K562 (cell line): ENCODE measurements around the gene CHPF2. TPM values are rescaled to one million over a fixed set of nuclear protein-coding genes. Genes with fewer than 3 reads are reported as not detected.
A peak's percentile ranks its signal among the peaks of the same experiment; 100 is the strongest.

Experiments
- CEBPB ChIP-seq: fragments of 450-650 bp; IDR thresholded peaks from 2 replicates; pipeline ENCODE4 v1.6.1; 2016; ENCODE audit warnings: missing genetic modification characterization, missing compliant biosample characterization
- COPS2 ChIP-seq: fragments of 450-650 bp; conservative IDR thresholded peaks from 2 replicates; pipeline ENCODE4 v1.6.1; 2016; ENCODE audit warnings: mild to moderate bottlenecking, moderate library complexity
- CTBP1 ChIP-seq: fragments of 450-650 bp; IDR thresholded peaks from 2 replicates; pipeline ENCODE4 v1.6.1; 2016; ENCODE audit warnings: borderline replicate concordance
- CXXC5 ChIP-seq: fragments of 250-450 bp; sonication (Bioruptor Pico); IDR thresholded peaks from 2 replicates; pipeline ENCODE4 v1.8.0; 2022; ENCODE audit warnings: inconsistent platforms, mild to moderate bottlenecking, moderate library complexity
- E2F3 ChIP-seq: fragments of 250-450 bp; sonication (Bioruptor Pico); IDR thresholded peaks from 2 replicates; pipeline ENCODE4 v1.4.0; 2020; ENCODE audit warnings: mild to moderate bottlenecking
- KLF13 ChIP-seq: fragments of 450-650 bp; IDR thresholded peaks from 2 replicates; pipeline ENCODE4 v1.6.1; 2016; ENCODE audit warnings: missing genetic modification characterization, low read depth, mild to moderate bottlenecking, missing compliant biosample characterization, moderate library complexity, borderline replicate concordance
- LEF1 ChIP-seq: fragments of 450-650 bp; IDR thresholded peaks from 2 replicates; pipeline ENCODE4 v1.6.1; 2016; ENCODE audit warnings: mild to moderate bottlenecking
- MTF1 ChIP-seq: fragments of 250-450 bp; sonication (Bioruptor Pico); IDR thresholded peaks from 2 replicates; pipeline ENCODE4 v1.9.0; 2021; ENCODE audit warnings: moderate library complexity, mild to moderate bottlenecking, inconsistent platforms, borderline replicate concordance
- NCOA1 ChIP-seq: fragments of 450-650 bp; IDR thresholded peaks from 2 replicates; pipeline ENCODE4 v1.6.1; 2016; ENCODE audit warnings: low read depth
- NR2C2 ChIP-seq, 2 experiments: fragments of 200-800 bp in 1 of 2; sonication (Bioruptor generic) in 1 of 2; sonication (generic) in 1 of 2; formaldehyde crosslinking in 1 of 2; IDR thresholded peaks; 2 replicates each; pipeline versions ENCODE4 v1.6.1 to v1.8.0; 2016 to 2022; ENCODE audit warnings: mild to moderate bottlenecking in 1 of 2, missing compliant biosample characterization in 1 of 2, missing genetic modification characterization in 1 of 2, missing genetic modification reagents in 1 of 2
- PHTF2 ChIP-seq: fragments of 250-450 bp; sonication (Bioruptor Pico); IDR thresholded peaks from 2 replicates; pipeline ENCODE4 v1.5.0; 2021; ENCODE audit warnings: mild to moderate bottlenecking
- SLC30A9 ChIP-seq: fragments of 250-450 bp; sonication (Bioruptor Pico); IDR thresholded peaks from 2 replicates; pipeline ENCODE4 v1.8.0; 2022; ENCODE audit warnings: mild to moderate bottlenecking, moderate library complexity
- SMC3 ChIP-seq: conservative IDR thresholded peaks from 2 replicates; pipeline ENCODE4 v1.6.1; 2011; ENCODE audit warnings: low read depth, low read length, improper control_type of control experiment; ENCODE audit not compliant: insufficient read depth
- ZFX ChIP-seq: sonication (generic); formaldehyde crosslinking; IDR thresholded peaks from 2 replicates; pipeline ENCODE4 v1.8.0; 2022; ENCODE audit warnings: mild to moderate bottlenecking, missing genetic modification reagents, moderate library complexity
- ZNF23 ChIP-seq: fragments of 250-450 bp; sonication (Bioruptor Pico); IDR thresholded peaks from 2 replicates; pipeline ENCODE4 v1.4.0; 2020; ENCODE audit warnings: mild to moderate bottlenecking
- ZNF347 ChIP-seq: fragments of 450-650 bp; formaldehyde crosslinking; IDR thresholded peaks from 2 replicates; pipeline ENCODE4 v1.4.0; 2020; ENCODE audit warnings: low read depth, mild to moderate bottlenecking, moderate library complexity
- ZNF583 ChIP-seq: fragments of 250-450 bp; sonication (Bioruptor Pico); IDR thresholded peaks from 2 replicates; pipeline ENCODE4 v1.4.0; 2020
- ZSCAN32 ChIP-seq: fragments of 450-650 bp; formaldehyde crosslinking; IDR thresholded peaks from 2 replicates; pipeline ENCODE4 v1.4.0; 2020; ENCODE audit warnings: mild to moderate bottlenecking, moderate library complexity
- polyA plus RNA-seq, 8 experiments: library from polyadenylated mRNA; depleted of rRNA in 4 of 8; stranded (reverse) in 5 of 8; unstranded in 3 of 8; fragments of >200 nt; fragmentation: Nextera tagmentation in 2 of 8; fragmentation: Illumina TruSeq in 1 of 8; extraction: Ambion mirVana in 2 of 8; extraction: Trizol in 1 of 8; gene quantifications; 2 replicates each; pipeline versions ENCODE4 v1.2.1 to v1.2.3, GENCODE V29; 2011 to 2014; ENCODE audit warnings: inconsistent platforms in 1 of 8, missing spikeins in 1 of 8
- total RNA-seq, 7 experiments: library from RNA; depleted of rRNA in 6 of 7; stranded (reverse); fragments of >200 nt in 6 of 7; fragmentation: Illumina TruSeq in 2 of 7; extraction: Trizol in 2 of 7; gene quantifications; 2 replicates each; pipeline versions ENCODE4 v1.2.1 to v1.2.3, GENCODE V29; 2011 to 2021; ENCODE audit warnings: low replicate concordance in 1 of 7
- TF ChIP-seq, protein P1 (sequence below): IDR thresholded peaks from 3 replicates; pipeline ENCODE4 v1.6.1; 2011; ENCODE audit warnings: borderline replicate concordance, mild to moderate bottlenecking, moderate library complexity; ENCODE audit not compliant: insufficient read length; ENCODE audit errors: extremely low read depth
- TF ChIP-seq, protein P2 (sequence below): fragments of 200-800 bp; sonication (Bioruptor generic); IDR thresholded peaks from 2 replicates; pipeline ENCODE4 v1.6.1; 2017; ENCODE audit warnings: missing genetic modification characterization, missing compliant biosample characterization
- TF ChIP-seq, protein P3 (sequence below), 2 experiments: fragments of 450-650 bp in 1 of 2; sonication (generic) in 1 of 2; formaldehyde crosslinking in 1 of 2; IDR thresholded peaks in 1 of 2; conservative IDR thresholded peaks in 1 of 2; 2 replicates each; pipeline versions ENCODE4 v1.6.1 to v1.8.1; 2016 to 2023; ENCODE audit warnings: mild to moderate bottlenecking in 2 of 2, moderate library complexity in 2 of 2, inconsistent platforms in 1 of 2, missing genetic modification reagents in 1 of 2

The CHPF2 gene
- total and polyA plus RNA-seq, 9 of the 15 experiments (the other 6 are each of a cell fraction or from before 2014, with no cell fraction given) = 0.08 to 32.8 (median 10.5) TPM

DNA sequence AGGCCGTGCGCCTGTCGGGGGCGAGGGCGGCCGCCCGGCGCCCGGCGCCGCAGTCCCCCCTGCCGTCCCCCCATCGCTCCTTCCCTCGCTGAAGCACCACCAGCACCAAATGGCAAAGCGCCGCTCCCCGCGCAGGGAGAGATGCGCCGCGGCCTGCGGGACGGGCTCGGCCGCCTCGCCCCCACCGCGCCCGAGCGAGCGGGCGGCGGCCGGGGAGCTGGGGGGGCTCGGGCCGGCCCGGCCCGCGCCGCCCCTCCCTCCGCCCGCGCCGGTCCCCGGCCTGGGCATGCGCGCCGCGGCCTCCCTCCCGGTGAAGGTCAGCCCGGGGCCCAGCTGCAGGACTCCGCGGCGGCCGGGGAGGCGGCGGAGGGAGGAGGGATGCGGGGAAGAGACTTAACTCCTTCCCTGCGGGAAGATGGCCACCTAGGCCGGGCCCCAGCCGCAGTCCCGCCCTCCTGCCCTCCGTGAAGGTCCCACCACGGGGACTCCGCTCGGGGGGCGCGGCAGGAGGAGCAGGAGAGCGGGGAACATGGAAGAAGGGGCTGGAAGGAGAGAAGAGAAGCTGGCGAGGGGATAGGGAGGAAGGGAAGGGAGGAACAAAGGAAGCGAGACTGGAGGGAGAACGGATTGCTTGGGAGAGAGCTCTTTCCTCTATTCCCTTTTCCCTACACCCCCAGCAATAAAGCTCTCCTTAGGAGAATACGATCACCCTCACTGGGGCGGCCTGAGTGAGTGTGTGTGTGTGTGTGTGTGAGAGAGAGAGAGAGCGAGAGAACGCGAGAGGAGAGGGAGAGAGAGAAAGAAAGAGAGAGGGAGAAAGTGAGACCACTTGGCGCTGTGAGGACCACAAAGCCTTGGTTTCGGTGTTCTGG lies 19.6 kb downstream of the CHPF2 start (continued):
- TF ChIP-seq, protein P1, sequence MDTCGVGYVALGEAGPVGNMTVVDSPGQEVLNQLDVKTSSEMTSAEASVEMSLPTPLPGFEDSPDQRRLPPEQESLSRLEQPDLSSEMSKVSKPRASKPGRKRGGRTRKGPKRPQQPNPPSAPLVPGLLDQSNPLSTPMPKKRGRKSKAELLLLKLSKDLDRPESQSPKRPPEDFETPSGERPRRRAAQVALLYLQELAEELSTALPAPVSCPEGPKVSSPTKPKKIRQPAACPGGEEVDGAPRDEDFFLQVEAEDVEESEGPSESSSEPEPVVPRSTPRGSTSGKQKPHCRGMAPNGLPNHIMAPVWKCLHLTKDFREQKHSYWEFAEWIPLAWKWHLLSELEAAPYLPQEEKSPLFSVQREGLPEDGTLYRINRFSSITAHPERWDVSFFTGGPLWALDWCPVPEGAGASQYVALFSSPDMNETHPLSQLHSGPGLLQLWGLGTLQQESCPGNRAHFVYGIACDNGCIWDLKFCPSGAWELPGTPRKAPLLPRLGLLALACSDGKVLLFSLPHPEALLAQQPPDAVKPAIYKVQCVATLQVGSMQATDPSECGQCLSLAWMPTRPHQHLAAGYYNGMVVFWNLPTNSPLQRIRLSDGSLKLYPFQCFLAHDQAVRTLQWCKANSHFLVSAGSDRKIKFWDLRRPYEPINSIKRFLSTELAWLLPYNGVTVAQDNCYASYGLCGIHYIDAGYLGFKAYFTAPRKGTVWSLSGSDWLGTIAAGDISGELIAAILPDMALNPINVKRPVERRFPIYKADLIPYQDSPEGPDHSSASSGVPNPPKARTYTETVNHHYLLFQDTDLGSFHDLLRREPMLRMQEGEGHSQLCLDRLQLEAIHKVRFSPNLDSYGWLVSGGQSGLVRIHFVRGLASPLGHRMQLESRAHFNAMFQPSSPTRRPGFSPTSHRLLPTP = no peak
- TF ChIP-seq ZFX (CRISPR knock-in tag) (no peak), NCOA1 (no peak), ZNF583 (CRISPR knock-in tag) (no peak), ZNF23 (CRISPR knock-in tag) (no peak), SMC3 (0 out of 2 replicates have a peak, but pooled peaks have one; percentile 5), ZNF347 (CRISPR knock-in tag) (no peak), CXXC5 (CRISPR knock-in tag) (peak; percentile 81), CTBP1 (peak; percentile 85; the same call in 1 of the 2 replicates), PHTF2 (CRISPR knock-in tag) (no peak), NR2C2 (CRISPR knock-in tag; IDR thresholded peaks at IDR 0.05) (no peak), NR2C2 (tag; IDR thresholded peaks at IDR 0.05) (peak; percentile 22; the same call in 1 of the 2 replicates), ZSCAN32 (CRISPR knock-in tag) (no peak), MTF1 (CRISPR knock-in tag) (no peak), SLC30A9 (CRISPR knock-in tag) (no peak), E2F3 (no peak), LEF1 (no peak), COPS2 (no peak), CEBPB (tag) (no peak), KLF13 (tag) (no peak)
- TF ChIP-seq, protein P2, sequence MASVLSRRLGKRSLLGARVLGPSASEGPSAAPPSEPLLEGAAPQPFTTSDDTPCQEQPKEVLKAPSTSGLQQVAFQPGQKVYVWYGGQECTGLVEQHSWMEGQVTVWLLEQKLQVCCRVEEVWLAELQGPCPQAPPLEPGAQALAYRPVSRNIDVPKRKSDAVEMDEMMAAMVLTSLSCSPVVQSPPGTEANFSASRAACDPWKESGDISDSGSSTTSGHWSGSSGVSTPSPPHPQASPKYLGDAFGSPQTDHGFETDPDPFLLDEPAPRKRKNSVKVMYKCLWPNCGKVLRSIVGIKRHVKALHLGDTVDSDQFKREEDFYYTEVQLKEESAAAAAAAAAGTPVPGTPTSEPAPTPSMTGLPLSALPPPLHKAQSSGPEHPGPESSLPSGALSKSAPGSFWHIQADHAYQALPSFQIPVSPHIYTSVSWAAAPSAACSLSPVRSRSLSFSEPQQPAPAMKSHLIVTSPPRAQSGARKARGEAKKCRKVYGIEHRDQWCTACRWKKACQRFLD (CRISPR knock-in tag) = no peak
- TF ChIP-seq, protein P3, sequence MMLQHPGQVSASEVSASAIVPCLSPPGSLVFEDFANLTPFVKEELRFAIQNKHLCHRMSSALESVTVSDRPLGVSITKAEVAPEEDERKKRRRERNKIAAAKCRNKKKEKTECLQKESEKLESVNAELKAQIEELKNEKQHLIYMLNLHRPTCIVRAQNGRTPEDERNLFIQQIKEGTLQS (IDR thresholded peaks at IDR 0.05) = no peak
- TF ChIP-seq, protein P3 (CRISPR knock-in tag; conservative IDR thresholded peaks at IDR 0.05) = no peak
